Measurements from ENCODE around the gene PASK. TPM values are rescaled to one million over a fixed set of nuclear protein-coding genes. Genes with fewer than 3 reads are reported as not detected.

Gene PASK
- total RNA-seq, 1 experiment from 2014 or later: 51.6 TPM

GRCh38 chr2:241103176-241103595, 46.1 kb downstream of the PASK start:
- H3K36me3 ChIP-seq (ENCODE audit: control insufficient read depth, insufficient read depth, low read length): 0 out of 2 replicates have a peak, but pooled peaks cover under 1% of the 10 kb centered on the region
- no peak for ATAC-seq
- no TSS peak for BruUV-seq (replicated peaks)
- intact Hi-C loops (cut with micrococcal nuclease; ENCODE audit: unreplicated experiment): no loop called here
- TF ChIP-seq CTCF (IDR thresholded peaks at IDR 0.05) (no peak), REST (IDR thresholded peaks at IDR 0.05; ENCODE audit: insufficient read depth in 1 of 2, low read depth in 2 of 2, low read length in 1 of 2) (no peak), TCF7L2 (IDR thresholded peaks at IDR 0.05; ENCODE audit: low read depth, low read length) (no peak), SIN3A (IDR thresholded peaks at IDR 0.05; ENCODE audit: borderline replicate concordance, insufficient read depth, low read depth, low read length) (no peak), POLR2AphosphoS5 (IDR thresholded peaks at IDR 0.05; ENCODE audit: low read depth, low read length) (no peak)
- no peaks in the 10 kb centered on the region for H3K9me3 ChIP-seq (ENCODE audit: control insufficient read depth, insufficient read depth, low read depth, low read length)
- in situ Hi-C loops (cut with HindIII; ENCODE audit: low pct_unique_long_range_greater_than_20kb, low sequenced_read_pairs): no loop called here
- H3K27me3 ChIP-seq (ENCODE audit: control insufficient read depth, insufficient read depth, low read length): no peaks in the 10 kb centered on the region
- no peak for DNase-seq (ENCODE audit: low read depth, low spot score)
- peaks cover 9% of the 10 kb centered on the region for H3K4me1 ChIP-seq (ENCODE audit: control insufficient read depth, insufficient read depth, low read length)
- ChIA-PET CTCF (no interaction called here), POLR2A (no interaction called here)
- peak overlapping the region; percentile 75 to 87 for H3K4me3 ChIP-seq (ENCODE audit: low read depth in 2 of 2, low read length in 2 of 2)
- H3K27ac ChIP-seq (ENCODE audit: low read length): peak overlapping the region; percentile 95

GRCh38 chr2:241102239-241102803, 47.0 kb downstream of the PASK start, which contains the start of gene MTERF4:
Gene MTERF4 (minus strand): TSS chr2:241102287. CDS start chr2:241102273, 14 bp downstream.
- ChIA-PET CTCF (no interaction called here), POLR2A (interaction anchor here (0.7 kb wide), 2 partner anchors 8 to 500 kb away, joined by 3 read pairs; no protein-coding TSS in a partner anchor)
- Histone ChIP-seq H3K4me3 (ENCODE audit: low read depth in 2 of 2, low read length in 2 of 2) (peak within 1 kb of the TSS; percentile 75 to 87), H3K36me3 (ENCODE audit: control insufficient read depth, insufficient read depth, low read length) (0 out of 2 replicates have a peak, but pooled peaks cover 4% of the 10 kb centered on the region), H3K9me3 (ENCODE audit: control insufficient read depth, insufficient read depth, low read depth, low read length) (no peaks in the 10 kb centered on the region), H3K27ac (ENCODE audit: low read length) (peak within 1 kb of the TSS; percentile 95), H3K4me1 (ENCODE audit: control insufficient read depth, insufficient read depth, low read length) (peaks cover 9% of the 10 kb centered on the region), H3K27me3 (ENCODE audit: control insufficient read depth, insufficient read depth, low read length) (no peaks in the 10 kb centered on the region)
- ATAC-seq (peak; percentile 100), DNase-seq (ENCODE audit: low read depth, low spot score) (peak; percentile 25)
- intact Hi-C loops (cut with micrococcal nuclease; ENCODE audit: unreplicated experiment): no loop called here
- TF ChIP-seq TCF7L2 (IDR thresholded peaks at IDR 0.05; ENCODE audit: low read depth, low read length) (peak; percentile 43; the same call in 1 of the 2 replicates), CTCF (IDR thresholded peaks at IDR 0.05) (no peak), SIN3A (IDR thresholded peaks at IDR 0.05; ENCODE audit: borderline replicate concordance, insufficient read depth, low read depth, low read length) (peak; percentile 91; the same call in 1 of the 2 replicates), POLR2AphosphoS5 (IDR thresholded peaks at IDR 0.05; ENCODE audit: low read depth, low read length) (peak; percentile 87), REST (IDR thresholded peaks at IDR 0.05; ENCODE audit: insufficient read depth in 1 of 2, low read depth in 2 of 2, low read length in 1 of 2) (no peak)
- TSS peak; percentile 93 for BruUV-seq (replicated peaks)
- in situ Hi-C loops (cut with HindIII; ENCODE audit: low pct_unique_long_range_greater_than_20kb, low sequenced_read_pairs): no loop called here
